Esophagus squamous epithelium (tissue), 5 donors: ENCODE measurements around the gene SMARCAL1. TPM values are rescaled to one million over a fixed set of nuclear protein-coding genes. Genes with fewer than 3 reads are reported as not detected.
A peak's percentile ranks its signal among the peaks of the same experiment; 100 is the strongest.

Experiments
- DNase-seq: peaks from one replicate; lab custom pipeline; 2025; lab: John Stamatoyannopoulos, UW
- H3K27ac ChIP-seq, 4 donors: fragments of 200-600 bp; sonication (generic); one replicate each; pipeline ENCODE4 v1.5.1; 2016 to 2019; ENCODE audit warnings: mild to moderate bottlenecking in 1 of 4
- H3K27me3 ChIP-seq, 4 donors: fragments of 200-600 bp; sonication (generic); 1 replicate in 3 of 4; 2 replicates in 1 of 4; pipeline versions ENCODE4 v1.5.1 to v1.6.0; 2017 to 2021; ENCODE audit warnings: antibody characterized with exemption in 1 of 4
- H3K36me3 ChIP-seq, 3 donors: fragments of 200-600 bp; sonication (generic); one replicate each; pipeline ENCODE4 v1.5.1; 2016 to 2019
- H3K4me1 ChIP-seq, 3 donors: fragments of 200-600 bp; sonication (generic); one replicate each; pipeline ENCODE4 v1.5.1; 2017 to 2019
- H3K4me3 ChIP-seq, 4 donors: fragments of 200-600 bp; sonication (generic); 1 replicate in 3 of 4; 2 replicates in 1 of 4; pipeline ENCODE4 v1.5.1; 2016 to 2019; ENCODE audit warnings: mild to moderate bottlenecking in 2 of 4, moderate library complexity in 1 of 4
- H3K9me3 ChIP-seq, 3 donors: fragments of 200-600 bp; sonication (generic); one replicate each; pipeline ENCODE4 v1.5.1; 2016 to 2019
- POLR2A ChIP-seq, 4 donors: fragments of 450-650 bp; IDR thresholded peaks; one replicate each; pipeline ENCODE4 v1.6.1; 2017; ENCODE audit warnings: antibody characterized with exemption in 4 of 4, mild to moderate bottlenecking in 4 of 4, moderate library complexity in 3 of 4
- WGBS, 2 donors: methylation state at CpG; one replicate each; pipeline ENCODE4 v1.1.5; 2018; 5-methylcytosine and 5-hydroxymethylcytosine counted together
- intact Hi-C: fragments of 100-400 bp; cut with DNase I; formaldehyde crosslinking; loops from one replicate; pipeline ENCODE4 v1.15.0; 2022
- total RNA-seq, 4 donors: library from RNA; depleted of rRNA; stranded (reverse); fragments of >200 nt; gene quantifications; one replicate each; pipeline ENCODE4 v1.1.0, GENCODE V29; 2016
- TF ChIP-seq, protein P1 (sequence below), 6 experiments: fragments of 450-650 bp in 4 of 6; fragments of 200-600 bp in 2 of 6; sonication (generic) in 2 of 6; IDR thresholded peaks; one replicate each; pipeline ENCODE4 v1.5.1; 2016 to 2019; ENCODE audit warnings: antibody characterized with exemption in 6 of 6, mild to moderate bottlenecking in 4 of 6, moderate library complexity in 4 of 6
- donor health status: DM: yes; HTN: yes; CAD: no.

Gene SMARCAL1
- total RNA-seq, 4 donors from 2014 or later: 10.3 to 27.1 (median 18.1) TPM

DNA sequence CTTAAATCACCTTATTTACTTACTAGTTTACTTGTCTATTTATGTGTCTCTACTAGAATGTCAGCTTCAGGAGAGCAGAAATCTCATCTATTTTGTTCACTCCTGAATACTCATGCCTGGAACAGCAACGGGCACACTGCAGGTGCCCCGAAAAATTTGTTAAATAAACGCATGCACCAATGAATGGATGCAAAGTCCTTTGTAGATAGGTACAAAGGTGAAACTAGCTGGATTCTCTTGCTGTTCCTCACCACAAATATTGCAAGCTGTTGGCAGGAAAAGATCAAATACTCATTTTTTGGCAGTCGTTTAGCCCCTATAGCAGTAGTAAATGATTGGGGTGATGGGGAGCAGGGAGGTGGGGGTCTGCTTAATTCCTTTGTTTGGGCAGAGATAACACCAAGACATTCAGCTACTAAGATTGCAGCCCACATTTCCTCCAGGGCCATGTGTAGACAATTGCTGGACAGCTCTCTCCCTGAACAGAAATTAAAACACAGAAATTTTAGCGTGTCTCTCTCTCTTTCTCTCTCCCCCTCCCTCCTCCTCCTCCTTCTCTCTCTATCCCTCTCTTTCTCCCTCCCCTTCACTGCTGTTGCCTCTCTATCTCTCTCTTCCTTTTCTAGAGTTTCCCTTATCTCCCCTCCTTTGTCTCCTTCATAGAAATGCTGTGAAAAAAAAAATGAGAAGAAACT lies 45.4 kb upstream of the SMARCAL1 start:
- Histone ChIP-seq H3K27ac (no peak overlapping the region), H3K27me3 (peaks cover 8 to 74% (median 17%) of the 10 kb centered on the region in 4 donors), H3K4me1 (peaks cover 5 to 21% (median 9%) of the 10 kb centered on the region in 3 donors), H3K4me3 (no peak overlapping the region), H3K9me3 (no peaks in the 10 kb centered on the region), H3K36me3 (no peaks in the 10 kb centered on the region)
- intact Hi-C loops: no loop called here
- 30 to 33% methylated on average over 5 of the region's 5 CpGs for WGBS, 2 donors
- no peak for DNase-seq
- TF ChIP-seq, protein P1, sequence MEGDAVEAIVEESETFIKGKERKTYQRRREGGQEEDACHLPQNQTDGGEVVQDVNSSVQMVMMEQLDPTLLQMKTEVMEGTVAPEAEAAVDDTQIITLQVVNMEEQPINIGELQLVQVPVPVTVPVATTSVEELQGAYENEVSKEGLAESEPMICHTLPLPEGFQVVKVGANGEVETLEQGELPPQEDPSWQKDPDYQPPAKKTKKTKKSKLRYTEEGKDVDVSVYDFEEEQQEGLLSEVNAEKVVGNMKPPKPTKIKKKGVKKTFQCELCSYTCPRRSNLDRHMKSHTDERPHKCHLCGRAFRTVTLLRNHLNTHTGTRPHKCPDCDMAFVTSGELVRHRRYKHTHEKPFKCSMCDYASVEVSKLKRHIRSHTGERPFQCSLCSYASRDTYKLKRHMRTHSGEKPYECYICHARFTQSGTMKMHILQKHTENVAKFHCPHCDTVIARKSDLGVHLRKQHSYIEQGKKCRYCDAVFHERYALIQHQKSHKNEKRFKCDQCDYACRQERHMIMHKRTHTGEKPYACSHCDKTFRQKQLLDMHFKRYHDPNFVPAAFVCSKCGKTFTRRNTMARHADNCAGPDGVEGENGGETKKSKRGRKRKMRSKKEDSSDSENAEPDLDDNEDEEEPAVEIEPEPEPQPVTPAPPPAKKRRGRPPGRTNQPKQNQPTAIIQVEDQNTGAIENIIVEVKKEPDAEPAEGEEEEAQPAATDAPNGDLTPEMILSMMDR (IDR thresholded peaks at IDR 0.05): no peak

DNA sequence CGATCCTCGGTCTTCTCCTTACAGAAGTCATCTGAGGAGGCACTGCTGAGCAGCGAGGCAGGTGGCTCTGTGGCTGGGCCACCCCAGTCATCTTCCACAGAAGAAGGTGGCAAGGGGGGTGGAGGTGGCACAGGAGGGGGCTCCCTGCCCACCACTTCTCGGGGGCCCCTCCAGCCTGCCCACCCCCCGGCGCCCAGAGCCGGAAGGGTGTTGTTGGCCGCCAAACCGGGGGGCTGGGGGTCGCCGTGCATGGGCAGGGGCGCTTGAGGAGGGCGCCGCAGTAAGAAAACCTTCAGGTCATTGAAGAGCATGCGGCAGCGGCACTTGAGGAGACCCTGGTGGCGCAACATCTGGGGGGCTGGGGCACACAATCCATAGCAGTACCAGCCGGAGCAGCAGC lies 42.5 kb upstream of the SMARCAL1 start:
- TF ChIP-seq POLR2A (IDR thresholded peaks at IDR 0.05): no peak
- TF ChIP-seq, protein P1 (IDR thresholded peaks at IDR 0.05): no peak
- peaks cover 10 to 98% (median 21%) of the 10 kb centered on the region in 4 donors for H3K27me3 ChIP-seq
- peaks cover 9 to 17% (median 11%) of the 10 kb centered on the region in 3 donors for H3K4me1 ChIP-seq
- H3K4me3 ChIP-seq: no peak overlapping the region
- no peak overlapping the region for H3K27ac ChIP-seq
- no peak for DNase-seq
- intact Hi-C loops: no loop called here
- no peaks in the 10 kb centered on the region for H3K36me3 ChIP-seq
- WGBS, 2 donors: 67 to 78% methylated on average over 3 to 5 of the region's 18 CpGs
- no peaks in the 10 kb centered on the region for H3K9me3 ChIP-seq

DNA sequence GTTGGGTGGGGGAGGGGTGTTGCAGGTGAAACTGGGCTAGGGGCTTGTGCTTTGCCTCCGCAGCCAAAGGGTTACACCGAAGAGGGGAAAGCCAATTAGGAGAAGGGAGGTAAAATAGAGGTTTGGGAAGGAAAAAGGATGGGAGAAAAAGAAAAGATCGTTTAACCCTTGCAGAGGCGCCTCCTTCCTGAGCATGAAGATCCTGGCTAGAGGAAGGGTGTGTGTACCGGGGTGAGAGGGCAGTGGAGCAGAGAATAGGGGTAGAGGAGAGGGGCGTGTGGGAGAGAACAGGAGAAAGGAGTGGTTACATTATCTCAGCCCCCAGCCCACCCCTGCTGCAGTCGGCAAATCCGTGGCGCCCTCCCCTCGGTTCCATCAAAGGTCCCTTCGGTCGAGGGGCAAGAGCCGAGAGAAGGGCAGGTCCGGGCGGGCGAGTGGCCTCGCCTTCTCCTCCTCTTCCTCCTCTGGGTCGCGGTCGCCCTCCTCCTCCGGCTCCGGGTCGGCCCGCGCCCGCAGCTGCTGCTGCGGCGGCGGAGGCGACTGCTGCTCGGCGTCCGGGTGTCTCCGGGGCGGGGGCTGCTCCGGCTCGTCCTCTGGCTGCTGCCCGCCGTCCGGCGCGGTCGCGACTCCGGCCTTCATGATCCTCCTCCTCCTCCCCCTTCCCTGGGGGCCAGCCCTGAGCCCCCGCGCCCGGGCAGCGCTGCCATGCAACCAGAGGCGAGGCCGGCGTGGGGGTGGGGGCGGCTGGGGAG lies 41.1 kb upstream of the SMARCAL1 start:
- WGBS, 2 donors: 2 to 5% methylated on average over 15 to 24 of the region's 53 CpGs
- Histone ChIP-seq H3K4me1 (peaks cover 9 to 17% (median 11%) of the 10 kb centered on the region in 3 donors), H3K27me3 (peaks cover 10 to 92% (median 21%) of the 10 kb centered on the region in 4 donors), H3K9me3 (no peaks in the 10 kb centered on the region), H3K4me3 (peak overlapping the region in 1 of 4 donors; percentile 54), H3K36me3 (no peaks in the 10 kb centered on the region), H3K27ac (no peak overlapping the region)
- TF ChIP-seq, protein P1 (IDR thresholded peaks at IDR 0.05): no peak
- no peak for DNase-seq
- intact Hi-C loops: no loop called here

DNA sequence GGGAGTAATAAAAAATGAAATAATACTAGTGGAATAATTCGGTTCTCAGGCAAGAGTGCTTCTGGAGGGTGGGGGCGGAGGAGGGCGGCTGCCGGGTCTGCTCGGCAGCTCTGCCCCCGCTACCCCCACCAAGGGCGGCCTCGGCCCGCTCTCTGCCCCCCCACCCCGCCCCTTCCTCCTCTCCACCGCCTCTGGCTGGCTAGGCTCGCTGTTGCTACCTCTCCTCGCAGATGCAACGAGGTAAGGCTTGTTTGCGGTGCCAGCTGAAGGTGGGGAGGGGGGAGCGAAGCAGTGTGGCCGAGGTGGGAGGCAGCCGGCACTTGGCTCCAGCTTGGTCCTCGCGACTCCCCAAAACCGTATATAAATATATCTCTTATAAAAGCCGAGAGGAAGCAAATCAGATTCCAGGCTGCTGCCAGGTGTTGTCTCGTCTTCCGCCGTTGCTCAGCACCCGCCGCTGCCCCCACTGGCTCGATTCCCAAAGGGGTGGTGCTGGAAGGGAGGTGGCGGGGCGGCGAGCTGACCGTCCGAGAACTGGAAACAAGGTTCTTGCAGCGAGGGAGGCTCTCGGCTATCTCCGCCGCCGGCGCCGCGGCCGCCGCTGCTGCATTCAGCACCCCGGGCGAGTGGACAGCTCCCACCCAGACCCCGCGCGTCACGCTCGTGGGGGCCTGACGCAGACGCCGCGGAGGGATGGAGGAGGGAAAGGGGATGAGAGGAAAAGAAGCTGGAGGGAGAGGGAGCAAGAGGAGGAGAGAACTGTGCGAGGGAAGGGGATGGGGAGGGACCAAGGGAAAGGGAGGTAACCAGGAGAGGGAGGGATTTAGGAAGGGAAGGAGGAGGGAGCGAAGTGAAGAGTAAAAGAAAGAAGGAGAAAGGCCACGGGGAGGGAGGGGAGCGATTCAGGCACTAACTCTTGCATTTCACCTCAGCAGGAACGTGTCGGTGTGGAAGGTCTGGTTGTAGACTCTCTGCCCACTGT lies 40.3 kb upstream of the SMARCAL1 start, which contains the start of gene MARCHF4:
TSS of gene MARCHF4 (minus strand) at position 763 of the 982 bp plus-strand sequence. CDS start 2,223 bp downstream, outside the sequence.
- Histone ChIP-seq H3K36me3 (no peaks in the 10 kb centered on the region), H3K4me3 (peak within 1 kb of the TSS in 1 of 4 donors; percentile 54), H3K4me1 (peaks cover 9 to 17% (median 11%) of the 10 kb centered on the region in 3 donors), H3K27ac (no peak within 1 kb of the TSS), H3K9me3 (no peaks in the 10 kb centered on the region), H3K27me3 (peaks cover 10 to 83% (median 21%) of the 10 kb centered on the region in 4 donors)
- DNase-seq: no peak
- intact Hi-C loops: no loop called here
- WGBS, 2 donors: 5 to 6% methylated on average over 32 to 40 of the region's 60 CpGs
- no peak for TF ChIP-seq POLR2A (IDR thresholded peaks at IDR 0.05)
- TF ChIP-seq, protein P1 (IDR thresholded peaks at IDR 0.05): no peak
